ENCODE results near the gene RHEB. TPM values are rescaled to one million over a fixed set of nuclear protein-coding genes. Genes with fewer than 3 reads are reported as not detected.
A peak's percentile ranks its signal among the peaks of the same experiment; 100 is the strongest.

Gene RHEB
- total and polyA plus RNA-seq, 2 of the 13 experiments (the other 11 are each of a cell fraction or from before 2014, with no cell fraction given): 55.0 to 77.6 TPM

DNA sequence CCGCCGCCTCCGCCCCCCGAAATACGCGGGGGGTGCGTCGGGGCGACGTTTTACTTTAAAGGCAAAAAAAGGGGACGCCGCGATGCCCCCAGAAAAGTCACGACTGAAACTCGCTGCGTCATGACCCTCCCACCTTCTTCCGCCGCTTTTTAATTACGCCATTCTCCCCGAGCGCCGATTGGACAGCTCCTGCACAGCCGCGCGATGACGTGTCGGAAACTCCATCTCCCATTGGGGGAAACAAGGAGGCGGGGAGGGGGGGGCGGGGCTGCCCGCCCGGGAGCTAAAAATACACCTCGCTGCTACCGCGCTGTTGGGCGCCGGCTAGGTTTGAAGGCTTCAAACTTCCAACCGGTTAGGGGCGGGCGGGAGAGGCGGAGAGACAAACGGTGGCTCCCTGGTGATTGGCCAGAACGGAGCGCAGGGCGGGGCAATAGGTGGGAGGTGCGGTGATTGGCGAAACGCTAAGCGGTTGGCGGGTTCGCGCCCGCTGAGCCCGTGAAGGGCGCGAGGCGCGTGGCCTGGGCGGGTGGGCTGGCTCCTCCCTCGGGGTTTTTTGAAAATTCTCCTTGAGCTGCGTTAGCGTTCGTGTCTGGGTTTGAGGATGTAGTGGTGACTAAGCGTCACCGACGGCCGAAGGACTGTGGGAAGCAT is at the start of gene RHEB (continued):
- TF ChIP-seq ZNF253 (CRISPR knock-in tag; IDR thresholded peaks at IDR 0.05; ENCODE audit: borderline replicate concordance): no peak
- no peak for TF ChIP-seq RBAK (CRISPR knock-in tag; IDR thresholded peaks at IDR 0.05)
- TF ChIP-seq, protein P1, sequence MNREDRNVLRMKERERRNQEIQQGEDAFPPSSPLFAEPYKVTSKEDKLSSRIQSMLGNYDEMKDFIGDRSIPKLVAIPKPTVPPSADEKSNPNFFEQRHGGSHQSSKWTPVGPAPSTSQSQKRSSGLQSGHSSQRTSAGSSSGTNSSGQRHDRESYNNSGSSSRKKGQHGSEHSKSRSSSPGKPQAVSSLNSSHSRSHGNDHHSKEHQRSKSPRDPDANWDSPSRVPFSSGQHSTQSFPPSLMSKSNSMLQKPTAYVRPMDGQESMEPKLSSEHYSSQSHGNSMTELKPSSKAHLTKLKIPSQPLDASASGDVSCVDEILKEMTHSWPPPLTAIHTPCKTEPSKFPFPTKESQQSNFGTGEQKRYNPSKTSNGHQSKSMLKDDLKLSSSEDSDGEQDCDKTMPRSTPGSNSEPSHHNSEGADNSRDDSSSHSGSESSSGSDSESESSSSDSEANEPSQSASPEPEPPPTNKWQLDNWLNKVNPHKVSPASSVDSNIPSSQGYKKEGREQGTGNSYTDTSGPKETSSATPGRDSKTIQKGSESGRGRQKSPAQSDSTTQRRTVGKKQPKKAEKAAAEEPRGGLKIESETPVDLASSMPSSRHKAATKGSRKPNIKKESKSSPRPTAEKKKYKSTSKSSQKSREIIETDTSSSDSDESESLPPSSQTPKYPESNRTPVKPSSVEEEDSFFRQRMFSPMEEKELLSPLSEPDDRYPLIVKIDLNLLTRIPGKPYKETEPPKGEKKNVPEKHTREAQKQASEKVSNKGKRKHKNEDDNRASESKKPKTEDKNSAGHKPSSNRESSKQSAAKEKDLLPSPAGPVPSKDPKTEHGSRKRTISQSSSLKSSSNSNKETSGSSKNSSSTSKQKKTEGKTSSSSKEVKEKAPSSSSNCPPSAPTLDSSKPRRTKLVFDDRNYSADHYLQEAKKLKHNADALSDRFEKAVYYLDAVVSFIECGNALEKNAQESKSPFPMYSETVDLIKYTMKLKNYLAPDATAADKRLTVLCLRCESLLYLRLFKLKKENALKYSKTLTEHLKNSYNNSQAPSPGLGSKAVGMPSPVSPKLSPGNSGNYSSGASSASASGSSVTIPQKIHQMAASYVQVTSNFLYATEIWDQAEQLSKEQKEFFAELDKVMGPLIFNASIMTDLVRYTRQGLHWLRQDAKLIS (CRISPR knock-in tag; IDR thresholded peaks at IDR 0.05): no peak
- TF ChIP-seq NR2C2 (CRISPR knock-in tag; IDR thresholded peaks at IDR 0.05; ENCODE audit: borderline replicate concordance): no peak
- TF ChIP-seq, protein P2, sequence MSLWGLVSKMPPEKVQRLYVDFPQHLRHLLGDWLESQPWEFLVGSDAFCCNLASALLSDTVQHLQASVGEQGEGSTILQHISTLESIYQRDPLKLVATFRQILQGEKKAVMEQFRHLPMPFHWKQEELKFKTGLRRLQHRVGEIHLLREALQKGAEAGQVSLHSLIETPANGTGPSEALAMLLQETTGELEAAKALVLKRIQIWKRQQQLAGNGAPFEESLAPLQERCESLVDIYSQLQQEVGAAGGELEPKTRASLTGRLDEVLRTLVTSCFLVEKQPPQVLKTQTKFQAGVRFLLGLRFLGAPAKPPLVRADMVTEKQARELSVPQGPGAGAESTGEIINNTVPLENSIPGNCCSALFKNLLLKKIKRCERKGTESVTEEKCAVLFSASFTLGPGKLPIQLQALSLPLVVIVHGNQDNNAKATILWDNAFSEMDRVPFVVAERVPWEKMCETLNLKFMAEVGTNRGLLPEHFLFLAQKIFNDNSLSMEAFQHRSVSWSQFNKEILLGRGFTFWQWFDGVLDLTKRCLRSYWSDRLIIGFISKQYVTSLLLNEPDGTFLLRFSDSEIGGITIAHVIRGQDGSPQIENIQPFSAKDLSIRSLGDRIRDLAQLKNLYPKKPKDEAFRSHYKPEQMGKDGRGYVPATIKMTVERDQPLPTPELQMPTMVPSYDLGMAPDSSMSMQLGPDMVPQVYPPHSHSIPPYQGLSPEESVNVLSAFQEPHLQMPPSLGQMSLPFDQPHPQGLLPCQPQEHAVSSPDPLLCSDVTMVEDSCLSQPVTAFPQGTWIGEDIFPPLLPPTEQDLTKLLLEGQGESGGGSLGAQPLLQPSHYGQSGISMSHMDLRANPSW (CRISPR knock-in tag; IDR thresholded peaks at IDR 0.05; ENCODE audit: borderline replicate concordance): no peak
- TF ChIP-seq FOXP1 (IDR thresholded peaks at IDR 0.05): no peak
- no peak for TF ChIP-seq FOXP1 (CRISPR knock-in tag; IDR thresholded peaks at IDR 0.05)
- TF ChIP-seq, protein P3, sequence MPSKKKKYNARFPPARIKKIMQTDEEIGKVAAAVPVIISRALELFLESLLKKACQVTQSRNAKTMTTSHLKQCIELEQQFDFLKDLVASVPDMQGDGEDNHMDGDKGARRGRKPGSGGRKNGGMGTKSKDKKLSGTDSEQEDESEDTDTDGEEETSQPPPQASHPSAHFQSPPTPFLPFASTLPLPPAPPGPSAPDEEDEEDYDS (CRISPR knock-in tag; IDR thresholded peaks at IDR 0.05): no peak
- peak; percentile 28; the same call in 1 of the 2 replicates for TF ChIP-seq NFE2L2 (IDR thresholded peaks at IDR 0.05; ENCODE audit: low read length)
- TF ChIP-seq, protein P4, sequence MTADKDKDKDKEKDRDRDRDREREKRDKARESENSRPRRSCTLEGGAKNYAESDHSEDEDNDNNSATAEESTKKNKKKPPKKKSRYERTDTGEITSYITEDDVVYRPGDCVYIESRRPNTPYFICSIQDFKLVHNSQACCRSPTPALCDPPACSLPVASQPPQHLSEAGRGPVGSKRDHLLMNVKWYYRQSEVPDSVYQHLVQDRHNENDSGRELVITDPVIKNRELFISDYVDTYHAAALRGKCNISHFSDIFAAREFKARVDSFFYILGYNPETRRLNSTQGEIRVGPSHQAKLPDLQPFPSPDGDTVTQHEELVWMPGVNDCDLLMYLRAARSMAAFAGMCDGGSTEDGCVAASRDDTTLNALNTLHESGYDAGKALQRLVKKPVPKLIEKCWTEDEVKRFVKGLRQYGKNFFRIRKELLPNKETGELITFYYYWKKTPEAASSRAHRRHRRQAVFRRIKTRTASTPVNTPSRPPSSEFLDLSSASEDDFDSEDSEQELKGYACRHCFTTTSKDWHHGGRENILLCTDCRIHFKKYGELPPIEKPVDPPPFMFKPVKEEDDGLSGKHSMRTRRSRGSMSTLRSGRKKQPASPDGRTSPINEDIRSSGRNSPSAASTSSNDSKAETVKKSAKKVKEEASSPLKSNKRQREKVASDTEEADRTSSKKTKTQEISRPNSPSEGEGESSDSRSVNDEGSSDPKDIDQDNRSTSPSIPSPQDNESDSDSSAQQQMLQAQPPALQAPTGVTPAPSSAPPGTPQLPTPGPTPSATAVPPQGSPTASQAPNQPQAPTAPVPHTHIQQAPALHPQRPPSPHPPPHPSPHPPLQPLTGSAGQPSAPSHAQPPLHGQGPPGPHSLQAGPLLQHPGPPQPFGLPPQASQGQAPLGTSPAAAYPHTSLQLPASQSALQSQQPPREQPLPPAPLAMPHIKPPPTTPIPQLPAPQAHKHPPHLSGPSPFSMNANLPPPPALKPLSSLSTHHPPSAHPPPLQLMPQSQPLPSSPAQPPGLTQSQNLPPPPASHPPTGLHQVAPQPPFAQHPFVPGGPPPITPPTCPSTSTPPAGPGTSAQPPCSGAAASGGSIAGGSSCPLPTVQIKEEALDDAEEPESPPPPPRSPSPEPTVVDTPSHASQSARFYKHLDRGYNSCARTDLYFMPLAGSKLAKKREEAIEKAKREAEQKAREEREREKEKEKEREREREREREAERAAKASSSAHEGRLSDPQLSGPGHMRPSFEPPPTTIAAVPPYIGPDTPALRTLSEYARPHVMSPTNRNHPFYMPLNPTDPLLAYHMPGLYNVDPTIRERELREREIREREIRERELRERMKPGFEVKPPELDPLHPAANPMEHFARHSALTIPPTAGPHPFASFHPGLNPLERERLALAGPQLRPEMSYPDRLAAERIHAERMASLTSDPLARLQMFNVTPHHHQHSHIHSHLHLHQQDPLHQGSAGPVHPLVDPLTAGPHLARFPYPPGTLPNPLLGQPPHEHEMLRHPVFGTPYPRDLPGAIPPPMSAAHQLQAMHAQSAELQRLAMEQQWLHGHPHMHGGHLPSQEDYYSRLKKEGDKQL (CRISPR knock-in tag; IDR thresholded peaks at IDR 0.05; ENCODE audit: low read depth): no peak
- TF ChIP-seq GATA4 (IDR thresholded peaks at IDR 0.05; ENCODE audit: borderline replicate concordance, low read depth): no peak
- TF ChIP-seq SMAD9 (CRISPR knock-in tag; IDR thresholded peaks at IDR 0.05): no peak
- no peak for TF ChIP-seq PITX1 (CRISPR knock-in tag; IDR thresholded peaks at IDR 0.05)
- TF ChIP-seq, protein P5, sequence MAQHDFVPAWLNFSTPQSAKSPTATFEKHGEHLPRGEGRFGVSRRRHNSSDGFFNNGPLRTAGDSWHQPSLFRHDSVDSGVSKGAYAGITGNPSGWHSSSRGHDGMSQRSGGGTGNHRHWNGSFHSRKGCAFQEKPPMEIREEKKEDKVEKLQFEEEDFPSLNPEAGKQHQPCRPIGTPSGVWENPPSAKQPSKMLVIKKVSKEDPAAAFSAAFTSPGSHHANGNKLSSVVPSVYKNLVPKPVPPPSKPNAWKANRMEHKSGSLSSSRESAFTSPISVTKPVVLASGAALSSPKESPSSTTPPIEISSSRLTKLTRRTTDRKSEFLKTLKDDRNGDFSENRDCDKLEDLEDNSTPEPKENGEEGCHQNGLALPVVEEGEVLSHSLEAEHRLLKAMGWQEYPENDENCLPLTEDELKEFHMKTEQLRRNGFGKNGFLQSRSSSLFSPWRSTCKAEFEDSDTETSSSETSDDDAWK (CRISPR knock-in tag; IDR thresholded peaks at IDR 0.05): no peak

Data from HepG2 (cell line).